Measurements from ENCODE around the gene MDM2.

DNA sequence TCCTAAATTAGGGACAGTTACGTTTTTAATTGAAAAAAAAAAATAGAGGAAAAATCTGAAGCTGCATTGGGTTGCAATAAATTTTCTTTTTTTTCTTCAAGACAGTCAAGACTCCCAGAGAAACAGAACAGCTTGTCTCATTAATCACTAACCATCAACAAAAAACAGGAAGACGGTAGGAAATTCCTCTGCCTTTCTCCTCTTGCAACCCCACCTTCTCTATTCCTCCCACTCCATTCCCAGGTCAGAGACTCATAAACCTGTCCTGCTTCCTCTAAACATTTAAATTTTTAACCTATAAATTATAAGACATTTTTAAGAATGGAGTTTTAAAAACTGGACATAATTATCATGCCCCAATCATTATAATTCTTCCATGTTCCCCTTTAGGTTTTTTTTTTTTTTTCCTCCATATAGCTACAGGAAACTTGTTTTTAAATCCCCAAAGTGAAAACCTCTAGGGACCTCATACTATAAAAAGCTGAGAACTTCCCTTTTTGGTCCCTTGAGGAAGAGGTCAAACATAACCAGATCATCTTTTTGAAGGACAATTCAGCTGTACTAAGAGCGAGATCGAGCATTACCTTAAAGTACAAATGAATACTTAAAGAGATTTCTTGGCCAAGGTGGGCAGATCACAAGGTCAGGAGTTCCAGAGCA is 89.0 kb downstream of the MDM2 start:
- TF ChIP-seq, protein P1, sequence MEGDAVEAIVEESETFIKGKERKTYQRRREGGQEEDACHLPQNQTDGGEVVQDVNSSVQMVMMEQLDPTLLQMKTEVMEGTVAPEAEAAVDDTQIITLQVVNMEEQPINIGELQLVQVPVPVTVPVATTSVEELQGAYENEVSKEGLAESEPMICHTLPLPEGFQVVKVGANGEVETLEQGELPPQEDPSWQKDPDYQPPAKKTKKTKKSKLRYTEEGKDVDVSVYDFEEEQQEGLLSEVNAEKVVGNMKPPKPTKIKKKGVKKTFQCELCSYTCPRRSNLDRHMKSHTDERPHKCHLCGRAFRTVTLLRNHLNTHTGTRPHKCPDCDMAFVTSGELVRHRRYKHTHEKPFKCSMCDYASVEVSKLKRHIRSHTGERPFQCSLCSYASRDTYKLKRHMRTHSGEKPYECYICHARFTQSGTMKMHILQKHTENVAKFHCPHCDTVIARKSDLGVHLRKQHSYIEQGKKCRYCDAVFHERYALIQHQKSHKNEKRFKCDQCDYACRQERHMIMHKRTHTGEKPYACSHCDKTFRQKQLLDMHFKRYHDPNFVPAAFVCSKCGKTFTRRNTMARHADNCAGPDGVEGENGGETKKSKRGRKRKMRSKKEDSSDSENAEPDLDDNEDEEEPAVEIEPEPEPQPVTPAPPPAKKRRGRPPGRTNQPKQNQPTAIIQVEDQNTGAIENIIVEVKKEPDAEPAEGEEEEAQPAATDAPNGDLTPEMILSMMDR (IDR thresholded peaks at IDR 0.05; ENCODE audit: low read depth, low read length): no peak
- no peak for TF ChIP-seq EZH2phosphoT487 (IDR thresholded peaks at IDR 0.05; ENCODE audit: low read depth)

Data from OCI-LY3 (cell line).